Omental fat pad (tissue), 4 donors: Measurements from ENCODE around the gene VAV3. TPM values are rescaled to one million over a fixed set of nuclear protein-coding genes. Genes with fewer than 3 reads are reported as not detected.

Experiments
- ATAC-seq: fragments of 150-250 bp; one replicate; pipeline ENCODE4 v1.9.1; 2016; ENCODE audit warnings: mild to moderate bottlenecking, moderate library complexity; ENCODE audit not compliant: low FRiP score
- DNase-seq: peaks from one replicate; pipeline ENCODE4 v3.0.0-alpha.2; 2019; ENCODE audit warnings: low spot score
- total RNA-seq, 4 donors: library from RNA; depleted of rRNA; stranded (reverse); fragments of >200 nt; gene quantifications; one replicate each; pipeline ENCODE4 v1.1.0, GENCODE V29; 2016
- TF ChIP-seq, protein P1 (sequence below), 3 donors: fragments of 450-650 bp; IDR thresholded peaks; one replicate each; pipeline ENCODE4 v1.5.1; 2016 to 2017; ENCODE audit warnings: antibody characterized with exemption in 3 of 3, mild to moderate bottlenecking in 3 of 3, moderate library complexity in 2 of 3

Gene VAV3
- total RNA-seq, 4 donors from 2014 or later = 5.4 to 10.9 (median 10.2) TPM

DNA sequence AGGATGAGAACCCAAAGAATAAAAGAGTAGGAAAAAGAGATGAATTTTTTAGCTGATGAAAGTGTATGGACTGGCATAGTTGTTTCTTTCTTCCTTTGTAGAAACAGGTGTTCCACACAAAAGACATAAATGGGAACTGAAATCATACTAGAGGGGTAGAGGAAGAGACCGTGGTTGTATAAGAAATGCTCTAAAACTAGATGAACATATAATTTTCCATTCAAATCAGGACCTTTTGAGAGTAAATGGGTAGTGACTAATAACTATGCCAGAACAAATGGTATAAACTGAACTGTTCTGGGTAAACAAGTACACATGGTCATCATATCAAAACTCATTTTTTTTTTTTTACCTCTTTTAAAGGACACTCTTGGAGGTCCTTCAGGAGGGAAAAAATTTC lies 344.2 kb downstream of the VAV3 start:
- no peak for DNase-seq
- no peak for ATAC-seq

DNA sequence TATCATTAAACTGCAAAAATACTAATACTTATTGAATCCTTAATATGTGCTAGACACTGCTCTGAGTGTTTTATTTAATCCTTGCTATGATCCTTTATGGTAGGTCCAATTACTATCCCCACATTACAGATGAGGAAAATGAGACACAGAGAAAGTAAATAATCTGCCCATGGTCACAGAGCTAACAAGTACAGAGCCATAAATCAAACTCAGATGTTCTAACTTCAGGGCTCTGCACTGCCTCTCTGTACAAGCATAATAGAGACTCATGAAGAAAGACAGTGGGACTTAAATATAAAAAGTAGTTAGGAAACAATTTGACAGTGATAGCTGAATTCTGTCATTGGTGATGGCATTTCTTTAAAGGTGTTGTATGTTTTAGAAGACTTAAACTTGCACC lies 346.4 kb downstream of the VAV3 start:
- ATAC-seq (no peak), DNase-seq (no peak)
- TF ChIP-seq, protein P1, sequence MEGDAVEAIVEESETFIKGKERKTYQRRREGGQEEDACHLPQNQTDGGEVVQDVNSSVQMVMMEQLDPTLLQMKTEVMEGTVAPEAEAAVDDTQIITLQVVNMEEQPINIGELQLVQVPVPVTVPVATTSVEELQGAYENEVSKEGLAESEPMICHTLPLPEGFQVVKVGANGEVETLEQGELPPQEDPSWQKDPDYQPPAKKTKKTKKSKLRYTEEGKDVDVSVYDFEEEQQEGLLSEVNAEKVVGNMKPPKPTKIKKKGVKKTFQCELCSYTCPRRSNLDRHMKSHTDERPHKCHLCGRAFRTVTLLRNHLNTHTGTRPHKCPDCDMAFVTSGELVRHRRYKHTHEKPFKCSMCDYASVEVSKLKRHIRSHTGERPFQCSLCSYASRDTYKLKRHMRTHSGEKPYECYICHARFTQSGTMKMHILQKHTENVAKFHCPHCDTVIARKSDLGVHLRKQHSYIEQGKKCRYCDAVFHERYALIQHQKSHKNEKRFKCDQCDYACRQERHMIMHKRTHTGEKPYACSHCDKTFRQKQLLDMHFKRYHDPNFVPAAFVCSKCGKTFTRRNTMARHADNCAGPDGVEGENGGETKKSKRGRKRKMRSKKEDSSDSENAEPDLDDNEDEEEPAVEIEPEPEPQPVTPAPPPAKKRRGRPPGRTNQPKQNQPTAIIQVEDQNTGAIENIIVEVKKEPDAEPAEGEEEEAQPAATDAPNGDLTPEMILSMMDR (IDR thresholded peaks at IDR 0.05) = no peak

More for the DNA sequence above, 344.2 kb downstream of the VAV3 start:
- TF ChIP-seq, protein P1 (IDR thresholded peaks at IDR 0.05) = no peak

DNA sequence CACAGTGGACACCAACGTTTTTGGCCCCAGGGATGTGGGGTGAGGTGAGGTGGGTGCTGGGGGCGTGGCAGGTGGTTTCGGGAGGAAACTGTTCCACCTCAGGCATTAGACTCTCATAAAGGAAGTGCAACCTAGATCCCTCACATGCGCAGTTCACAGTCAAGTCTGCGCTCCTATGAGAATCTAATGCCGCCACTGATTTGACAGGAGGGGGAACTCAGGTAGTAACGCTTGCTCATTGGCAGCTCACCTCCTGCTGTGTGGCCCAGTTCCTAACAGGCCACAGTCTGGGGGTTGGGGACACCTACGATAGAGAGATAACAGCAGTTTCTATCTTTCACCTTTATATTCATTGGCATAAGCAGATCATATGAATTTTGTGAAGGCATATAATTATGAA lies 347.1 kb downstream of the VAV3 start:
- DNase-seq (no peak), ATAC-seq (no peak)
- TF ChIP-seq, protein P1 (IDR thresholded peaks at IDR 0.05) = no peak

GRCh38 chr1:107617456-107617855 lies 347.5 kb downstream of the VAV3 start:
- TF ChIP-seq, protein P1 (IDR thresholded peaks at IDR 0.05) = no peak
- no peak for DNase-seq
- no peak for ATAC-seq

DNA sequence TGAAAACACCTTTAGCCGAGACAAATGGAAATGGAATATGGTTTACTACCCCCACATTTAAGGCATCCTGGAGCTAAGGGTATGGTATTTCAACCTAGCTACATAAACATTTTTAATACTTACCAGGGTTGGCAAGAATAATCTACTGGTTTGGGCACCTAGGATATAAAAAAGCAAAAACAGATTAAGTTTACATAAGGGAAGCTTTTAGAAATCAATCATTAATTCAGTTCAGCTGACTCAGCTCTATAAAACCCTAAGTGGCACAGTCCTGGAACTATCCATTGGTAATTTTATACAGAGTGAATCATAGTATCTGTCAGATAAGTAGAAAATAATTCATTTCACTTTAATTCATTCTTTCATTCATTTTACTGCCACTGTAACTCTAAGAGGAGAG lies 355.2 kb downstream of the VAV3 start:
- TF ChIP-seq, protein P1 (IDR thresholded peaks at IDR 0.05) = no peak
- DNase-seq = no peak
- no peak for ATAC-seq

GRCh38 chr1:107604825-107605224 lies 360.2 kb downstream of the VAV3 start:
- DNase-seq = no peak
- TF ChIP-seq, protein P1 (IDR thresholded peaks at IDR 0.05) = no peak
- ATAC-seq = no peak

DNA sequence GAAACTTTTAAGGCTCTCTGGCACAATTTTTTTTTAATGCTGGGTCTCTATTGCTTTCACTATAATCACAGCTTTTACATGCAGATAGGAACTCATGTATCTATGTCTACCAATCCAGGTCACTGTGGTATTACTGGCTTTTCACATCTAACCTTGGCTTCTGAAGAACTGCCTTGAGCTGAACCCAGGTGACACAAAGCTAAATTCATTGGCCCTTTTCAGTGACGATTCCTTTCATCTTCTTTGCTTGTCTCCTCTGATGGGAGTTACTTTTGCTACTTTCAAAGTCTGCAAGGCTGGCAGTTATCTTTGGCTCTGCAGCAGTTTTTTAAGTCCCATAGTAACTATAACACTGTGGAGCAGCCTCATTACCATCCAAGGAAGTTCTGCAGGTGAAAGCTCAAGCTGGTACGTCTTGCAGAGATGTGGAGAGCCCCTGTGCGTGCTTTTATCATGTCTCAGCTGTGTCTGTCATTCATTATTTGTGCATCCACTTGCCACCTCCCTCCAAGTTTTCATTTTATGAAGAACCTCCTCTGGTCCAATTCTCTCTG lies 364.3 kb downstream of the VAV3 start:
- no peak for ATAC-seq
- TF ChIP-seq, protein P1 (IDR thresholded peaks at IDR 0.05) = no peak
- no peak for DNase-seq
